Prostate gland (tissue), 2 donors: Measurements from ENCODE around the gene ITFG1. TPM values are rescaled to one million over a fixed set of nuclear protein-coding genes. Genes with fewer than 3 reads are reported as not detected.
A peak's percentile ranks its signal among the peaks of the same experiment; 100 is the strongest.
"Not testable (repeated sequence)": the region's sequence is repeated elsewhere in the genome, so short reads cannot be mapped to it uniquely, and the experiment has no call there.

Experiments used
- DNase-seq: peaks from one replicate; pipeline ENCODE4 v3.0.0-alpha.2; 2019; ENCODE audit warnings: low spot score
- H3K27ac ChIP-seq, 2 donors: fragments of 200-600 bp; sonication (generic); 2 replicates each; pipeline ENCODE4 v1.5.1; 2017 to 2019
- H3K27me3 ChIP-seq: fragments of 200-600 bp; sonication (generic); replicated peaks from 2 replicates; pipeline ENCODE4 v1.5.1; 2019; ENCODE audit not compliant: insufficient read depth
- H3K36me3 ChIP-seq, 2 donors: fragments of 200-600 bp; sonication (generic); 1 replicate in 1 of 2; 2 replicates in 1 of 2; pipeline versions ENCODE4 v1.5.1 to v1.8.1; 2017 to 2019
- H3K4me1 ChIP-seq: fragments of 200-600 bp; sonication (generic); replicated peaks from 2 replicates; pipeline ENCODE4 v1.5.1; 2019
- H3K4me3 ChIP-seq, 2 donors: fragments of 200-600 bp; sonication (generic); 2 replicates each; pipeline ENCODE4 v1.5.1; 2017 to 2019
- H3K9me3 ChIP-seq: fragments of 200-600 bp; sonication (generic); 2 replicates; pipeline ENCODE4 v1.5.1; 2017
- POLR2A ChIP-seq: fragments of 450-650 bp; IDR thresholded peaks from one replicate; pipeline ENCODE4 v1.6.1; 2016; ENCODE audit warnings: antibody characterized with exemption, mild to moderate bottlenecking
- POLR2AphosphoS5 ChIP-seq: sonication (generic); formaldehyde crosslinking; IDR thresholded peaks from one replicate; pipeline ENCODE4 v1.6.1; 2017; ENCODE audit warnings: antibody characterized with exemption
- WGBS: methylation state at CpG from one replicate; pipeline ENCODE4 v1.1.5; 2018; 5-methylcytosine and 5-hydroxymethylcytosine counted together
- intact Hi-C: fragments of 100-400 bp; cut with DNase I; formaldehyde crosslinking; loops from one replicate; pipeline ENCODE4 v1.14.2; 2022
- total RNA-seq, 2 donors: library from RNA; depleted of rRNA; stranded (reverse); fragments of >200 nt; gene quantifications; one replicate each; pipeline ENCODE4 v1.1.0, GENCODE V29; 2016
- TF ChIP-seq, protein P1 (sequence below), 4 experiments: fragments of 200-600 bp in 2 of 4; fragments of 450-650 bp in 2 of 4; sonication (generic) in 2 of 4; IDR thresholded peaks; 1 replicate in 3 of 4; 2 replicates in 1 of 4; pipeline ENCODE4 v1.5.1; 2016 to 2019; ENCODE audit warnings: antibody characterized with exemption in 4 of 4, mild to moderate bottlenecking in 2 of 4, moderate library complexity in 2 of 4

ITFG1 gene
- total RNA-seq, 2 donors from 2014 or later: 49.1 to 104 TPM

DNA sequence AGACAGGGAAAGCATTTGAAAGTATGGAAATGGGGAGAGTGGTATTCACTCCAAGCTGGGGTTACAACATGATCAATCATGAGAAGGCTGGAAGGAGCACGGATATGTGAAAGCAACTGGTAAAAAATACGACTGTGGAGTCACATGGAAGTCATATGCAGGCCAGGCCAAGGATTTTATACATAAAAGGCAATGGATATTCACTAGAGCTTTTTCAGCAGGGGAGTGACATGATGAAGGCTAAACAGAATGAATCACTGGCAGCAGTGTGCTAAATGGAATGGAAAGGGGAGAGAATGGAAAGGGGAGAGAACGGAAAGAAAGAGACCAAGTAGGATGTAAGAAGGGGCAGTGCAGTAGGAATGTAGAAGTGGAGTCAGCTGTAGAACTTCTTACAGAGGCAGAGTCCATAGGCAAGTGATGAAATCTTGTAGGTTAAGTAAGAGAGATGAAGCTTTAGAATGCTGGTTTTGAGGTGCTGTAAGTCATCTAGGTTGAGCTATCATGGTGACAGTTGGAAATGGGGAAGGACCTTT, 304.1 kb downstream of the ITFG1 start:
- no peak overlapping the region for H3K27ac ChIP-seq
- no peaks in the 10 kb centered on the region for H3K9me3 ChIP-seq
- intact Hi-C loops: no loop called here
- TF ChIP-seq POLR2AphosphoS5 (no peak), POLR2A (no peak)
- TF ChIP-seq, protein P1, sequence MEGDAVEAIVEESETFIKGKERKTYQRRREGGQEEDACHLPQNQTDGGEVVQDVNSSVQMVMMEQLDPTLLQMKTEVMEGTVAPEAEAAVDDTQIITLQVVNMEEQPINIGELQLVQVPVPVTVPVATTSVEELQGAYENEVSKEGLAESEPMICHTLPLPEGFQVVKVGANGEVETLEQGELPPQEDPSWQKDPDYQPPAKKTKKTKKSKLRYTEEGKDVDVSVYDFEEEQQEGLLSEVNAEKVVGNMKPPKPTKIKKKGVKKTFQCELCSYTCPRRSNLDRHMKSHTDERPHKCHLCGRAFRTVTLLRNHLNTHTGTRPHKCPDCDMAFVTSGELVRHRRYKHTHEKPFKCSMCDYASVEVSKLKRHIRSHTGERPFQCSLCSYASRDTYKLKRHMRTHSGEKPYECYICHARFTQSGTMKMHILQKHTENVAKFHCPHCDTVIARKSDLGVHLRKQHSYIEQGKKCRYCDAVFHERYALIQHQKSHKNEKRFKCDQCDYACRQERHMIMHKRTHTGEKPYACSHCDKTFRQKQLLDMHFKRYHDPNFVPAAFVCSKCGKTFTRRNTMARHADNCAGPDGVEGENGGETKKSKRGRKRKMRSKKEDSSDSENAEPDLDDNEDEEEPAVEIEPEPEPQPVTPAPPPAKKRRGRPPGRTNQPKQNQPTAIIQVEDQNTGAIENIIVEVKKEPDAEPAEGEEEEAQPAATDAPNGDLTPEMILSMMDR (IDR thresholded peaks at IDR 0.05): no peak
- H3K4me3 ChIP-seq: no peak overlapping the region
- DNase-seq: no peak
- no peaks in the 10 kb centered on the region for H3K27me3 ChIP-seq
- no peaks in the 10 kb centered on the region for H3K4me1 ChIP-seq
- 95% methylated on average over 3 of the region's 3 CpGs for WGBS
- no peaks in the 10 kb centered on the region for H3K36me3 ChIP-seq

DNA sequence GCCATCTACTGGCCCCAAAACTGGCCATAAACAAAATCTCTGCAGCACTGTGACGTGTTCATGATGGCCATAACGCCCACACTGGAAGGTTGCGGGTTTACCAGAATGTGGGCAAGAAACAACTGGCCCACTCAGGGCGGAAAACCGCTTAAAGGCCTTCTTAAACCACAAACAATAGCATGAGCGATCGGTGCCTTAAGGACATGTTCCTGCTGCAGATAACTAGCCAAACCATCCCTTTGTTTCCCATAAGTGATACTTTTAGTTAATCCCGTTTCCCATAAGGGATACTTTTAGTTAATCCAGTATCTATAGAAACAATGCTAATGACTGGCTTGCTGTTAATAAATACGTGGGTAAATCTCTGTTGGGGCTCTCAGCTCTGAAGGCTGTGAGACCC, 308.4 kb downstream of the ITFG1 start:
- H3K27me3 ChIP-seq, H3K4me3 ChIP-seq, intact Hi-C loops, H3K4me1 ChIP-seq, H3K36me3 ChIP-seq, H3K27ac ChIP-seq, DNase-seq, H3K9me3 ChIP-seq: not testable (repeated sequence)
- 95% methylated on average over 9 of the region's 9 CpGs for WGBS

DNA sequence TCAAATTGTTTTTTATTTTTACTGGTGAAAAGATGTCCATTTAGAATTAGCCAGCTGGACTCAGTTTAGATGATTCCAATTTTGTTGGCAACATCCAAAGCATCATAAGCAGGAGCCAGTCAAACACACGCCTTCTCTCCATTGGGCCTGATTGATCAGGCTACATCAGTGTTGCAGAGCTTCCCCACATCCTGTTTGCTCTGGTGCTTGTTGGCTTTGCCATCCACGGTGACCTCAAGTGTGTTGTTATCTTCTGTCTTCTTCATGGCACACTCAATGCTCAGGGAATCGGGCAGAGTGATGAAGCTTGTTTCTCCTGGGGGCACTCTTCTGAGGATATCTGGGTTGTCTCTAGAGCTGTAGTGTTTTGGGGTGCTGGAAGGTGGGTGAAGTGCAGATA, 310.8 kb downstream of the ITFG1 start:
- no peak for DNase-seq
- Histone ChIP-seq H3K4me1 (no peaks in the 10 kb centered on the region), H3K27me3 (no peaks in the 10 kb centered on the region), H3K4me3 (no peak overlapping the region), H3K9me3 (no peaks in the 10 kb centered on the region), H3K36me3 (no peaks in the 10 kb centered on the region), H3K27ac (no peak overlapping the region)
- no peak for TF ChIP-seq POLR2AphosphoS5
- WGBS: 92% methylated on average over 3 of the region's 3 CpGs
- intact Hi-C loops: no loop called here

DNA sequence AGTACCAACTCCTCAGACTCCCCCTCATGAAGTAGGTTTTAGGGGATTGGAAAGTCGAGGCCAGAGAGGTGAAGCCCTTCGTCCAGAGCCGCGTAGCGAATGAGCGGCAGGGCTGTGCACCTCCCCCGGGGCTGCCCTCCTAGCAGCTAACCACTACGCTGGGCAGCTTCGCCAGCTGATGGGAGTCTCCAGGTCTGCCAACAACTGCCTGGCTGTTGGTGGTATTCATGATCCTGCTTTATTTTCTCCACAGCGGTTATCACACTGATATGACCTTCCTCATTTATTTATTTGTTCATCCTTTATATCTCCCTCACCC, 316.3 kb downstream of the ITFG1 start:
- peaks cover 4% of the 10 kb centered on the region for H3K4me1 ChIP-seq
- H3K4me3 ChIP-seq: peak overlapping the region; percentile 28 to 42
- WGBS: 21% methylated on average over 10 of the region's 10 CpGs
- TF ChIP-seq POLR2AphosphoS5 (no peak), POLR2A (no peak)
- TF ChIP-seq, protein P1 (IDR thresholded peaks at IDR 0.05): no peak
- no peaks in the 10 kb centered on the region for H3K9me3 ChIP-seq
- DNase-seq: no peak
- no peaks in the 10 kb centered on the region for H3K36me3 ChIP-seq
- no peaks in the 10 kb centered on the region for H3K27me3 ChIP-seq
- H3K27ac ChIP-seq: no peak overlapping the region
- intact Hi-C loops: loop anchor here (5.0 to 10.0 kb wide), 3 partner anchors 107 to 1013 kb away; partner anchors contain the start of genes ABCC12, ITFG1 and PHKB

DNA sequence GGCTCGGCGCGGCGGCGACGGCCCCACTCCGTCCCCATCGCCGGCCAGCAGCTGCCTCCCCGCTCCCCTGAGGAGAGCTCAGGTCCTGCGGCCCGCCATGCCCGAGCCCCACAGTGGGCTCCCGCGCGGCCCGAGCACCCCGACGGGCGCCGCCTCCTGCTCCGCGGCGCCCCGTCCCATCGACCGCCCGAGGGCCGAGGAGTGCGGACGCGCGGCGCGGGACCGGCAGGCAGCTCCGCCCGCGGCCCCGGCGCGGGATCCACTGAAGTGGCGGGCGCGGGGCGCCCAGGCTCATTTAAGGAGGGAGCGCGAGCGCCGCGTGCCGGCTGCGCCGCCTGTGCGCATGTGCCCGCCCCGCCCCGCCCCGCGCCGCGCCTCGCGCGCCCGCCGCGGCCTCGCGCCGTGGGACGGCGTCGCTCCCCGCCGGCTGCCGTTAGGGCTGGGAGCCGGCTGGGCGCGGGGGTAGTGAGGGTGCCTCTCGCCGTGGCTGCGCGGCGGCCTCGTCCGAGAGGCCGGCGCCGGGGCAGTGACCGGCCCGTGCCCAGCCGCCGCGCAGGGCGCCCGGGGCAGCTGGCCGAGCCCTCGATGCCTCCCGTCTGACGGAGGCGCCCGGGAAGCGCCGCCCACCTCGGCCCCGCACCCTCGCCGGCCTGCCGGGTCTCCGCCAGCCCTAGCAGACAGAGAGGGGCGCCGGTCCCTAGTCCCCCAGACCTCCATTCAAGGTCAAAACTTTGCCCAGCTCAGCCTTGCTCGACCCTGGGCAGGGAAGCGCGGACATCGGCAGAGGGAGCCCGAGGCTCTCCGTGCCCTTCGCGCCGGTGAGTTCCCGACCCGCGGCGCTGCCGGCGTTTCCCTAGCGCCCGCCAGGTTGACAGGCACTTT, 316.9 kb downstream of the ITFG1 start, which contains the start of gene NETO2:
Gene NETO2, minus strand, starts transcription at position 269 of the 882 bp plus-strand sequence. CDS start 333 bp downstream, outside the sequence.
- TF ChIP-seq POLR2AphosphoS5: no peak
- TF ChIP-seq, protein P1 (IDR thresholded peaks at IDR 0.05): peak in 3 of 4 experiments; percentile 42 to 53 (median 44)
- Histone ChIP-seq H3K27me3 (no peaks in the 10 kb centered on the region), H3K36me3 (no peaks in the 10 kb centered on the region), H3K9me3 (no peaks in the 10 kb centered on the region), H3K4me1 (peaks cover 4% of the 10 kb centered on the region), H3K27ac (no peak within 1 kb of the TSS), H3K4me3 (peak within 1 kb of the TSS; percentile 28 to 42)
- peak; percentile 17 for DNase-seq
- 3% methylated on average over 53 of the region's 130 CpGs for WGBS
- intact Hi-C loops: loop anchor here (2.0 to 10.0 kb wide), 4 partner anchors 107 to 1013 kb away; partner anchors contain the start of genes ABCC12, ITFG1 and PHKB
